Activated CD8-positive, alpha-beta T cell treated with anti-CD3 and anti-CD28 coated beads, Interleukin-2, amount 10 ng/mL, durations not matched to agents 7 days and 5 days (primary cell): ENCODE results near the gene AHCTF1. TPM values are rescaled to one million over a fixed set of nuclear protein-coding genes. Genes with fewer than 3 reads are reported as not detected.

Experiments used
- total RNA-seq, 2 experiments: library from RNA; stranded (reverse); gene quantifications; one replicate each; pipeline ENCODE4 v1.2.3, GENCODE V29; 2021

AHCTF1 gene
- total RNA-seq, 2 experiments from 2014 or later = 30.4 to 33.4 TPM

Other genes with a start within 250 kb of the AHCTF1 start
- 10 to 100 TPM; 18.5 to 19.6 TPM for gene SCCPDH, start 207.5 kb downstream of the AHCTF1 start, total RNA-seq
- gene ZNF695, start 76.1 kb upstream of the AHCTF1 start, total RNA-seq = 1 to 10 TPM in 1 of 2 experiments, under 1 TPM in 1; 0.66 to 1.0 TPM
- under 1 TPM; 0.34 to 0.84 TPM for gene ZNF670, start 146.9 kb upstream of the AHCTF1 start, total RNA-seq
- gene ZNF669, start 172.4 kb upstream of the AHCTF1 start, total RNA-seq = 10 to 100 TPM in 1 of 2 experiments, 1 to 10 TPM in 1; 9.5 to 10.3 TPM
- gene ZNF124, start 240.1 kb upstream of the AHCTF1 start, total RNA-seq = 10 to 100 TPM; 29.1 to 32.4 TPM